Esophagus (tissue), 2 donors: Measurements from ENCODE around the gene SLC26A2. TPM values are rescaled to one million over a fixed set of nuclear protein-coding genes. Genes with fewer than 3 reads are reported as not detected.
A peak's percentile ranks its signal among the peaks of the same experiment; 100 is the strongest.

Experiments
- H3K27ac ChIP-seq, 2 donors: one replicate each; pipeline ENCODE4 v1.5.1; 2013; ENCODE audit warnings: low read depth in 2 of 2, mild to moderate bottlenecking in 2 of 2, inconsistent platforms in 1 of 2, low read length in 1 of 2, moderate library complexity in 1 of 2
- H3K27me3 ChIP-seq, 2 donors: one replicate each; pipeline ENCODE4 v1.6.1; 2013; ENCODE audit warnings: low read length in 2 of 2, control low read depth in 1 of 2, mild to moderate bottlenecking in 1 of 2; ENCODE audit not compliant: insufficient read depth in 2 of 2, control insufficient read depth in 1 of 2
- H3K36me3 ChIP-seq, 2 donors: one replicate each; pipeline ENCODE4 v1.6.1; 2013; ENCODE audit warnings: low read length in 1 of 2; ENCODE audit not compliant: control insufficient read depth in 2 of 2, insufficient read depth in 2 of 2
- H3K4me1 ChIP-seq, 2 donors: one replicate each; pipeline ENCODE4 v1.6.1; 2013; ENCODE audit warnings: low read length in 1 of 2; ENCODE audit not compliant: control insufficient read depth in 2 of 2, insufficient read depth in 2 of 2
- H3K4me3 ChIP-seq, 2 donors: one replicate each; pipeline ENCODE4 v1.5.1; 2013; ENCODE audit warnings: low read length in 2 of 2, mild to moderate bottlenecking in 2 of 2, low read depth in 1 of 2, moderate library complexity in 1 of 2
- H3K9me3 ChIP-seq, 2 donors: one replicate each; pipeline ENCODE4 v1.6.1; 2013; ENCODE audit warnings: mild to moderate bottlenecking in 2 of 2, low read depth in 1 of 2, low read length in 1 of 2, moderate library complexity in 1 of 2; ENCODE audit not compliant: control insufficient read depth in 2 of 2, insufficient read depth in 1 of 2
- WGBS, 2 donors: extraction: QIAGEN DNeasy Blood & Tissue Kit; methylation state at CpG; one replicate each; pipeline ENCODE4 v1.1.7; 2013; 5-methylcytosine and 5-hydroxymethylcytosine counted together
- polyA plus RNA-seq, 2 donors: library from polyadenylated mRNA; stranded (reverse); fragments of 200-250 nt; gene quantifications; one replicate each; pipeline ENCODE4 v1.2.3, GENCODE V29; 2013
- donor health status: healthy with polysubstance abuse.
- donor health status: Bipolar disorder and iron deficiency.

SLC26A2 gene
- polyA plus RNA-seq, 2 donors, result 7.3 to 8.2 TPM

- no peaks in the 10 kb centered on the region for H3K27me3 ChIP-seq
- no peak overlapping the region for H3K4me3 ChIP-seq
- H3K9me3 ChIP-seq, result no peaks in the 10 kb centered on the region
- whole genome bisulfite sequencing, 2 donors, result 98% methylated on average over 3 of the region's 3 CpGs
- peaks cover 14 to 20% of the 10 kb centered on the region in 2 donors for H3K36me3 ChIP-seq
- no peak overlapping the region for H3K27ac ChIP-seq
- H3K4me1 ChIP-seq, result no peaks in the 10 kb centered on the region
These were observed 54.9 kb downstream of the SLC26A2 start for GRCh38 chr5:150015415-150015814.

- peaks cover 11 to 16% of the 10 kb centered on the region in 2 donors for H3K36me3 ChIP-seq
- H3K27ac ChIP-seq, result no peak overlapping the region
- no peaks in the 10 kb centered on the region for H3K4me1 ChIP-seq
- no peak overlapping the region for H3K4me3 ChIP-seq
- no peaks in the 10 kb centered on the region for H3K9me3 ChIP-seq
- H3K27me3 ChIP-seq, result no peaks in the 10 kb centered on the region
These were observed 56.0 kb downstream of the SLC26A2 start for GRCh38 chr5:150016537-150016936.

- peaks cover 9 to 15% of the 10 kb centered on the region in 2 donors for H3K36me3 ChIP-seq
- no peaks in the 10 kb centered on the region for H3K27me3 ChIP-seq
- H3K27ac ChIP-seq, result peak overlapping the region; percentile 20 to 49
- no peak overlapping the region for H3K4me3 ChIP-seq
- WGBS, 2 donors, result 58 to 60% methylated on average over 6 of the region's 6 CpGs
- no peaks in the 10 kb centered on the region for H3K9me3 ChIP-seq
- no peaks in the 10 kb centered on the region for H3K4me1 ChIP-seq
These were observed 56.9 kb downstream of the SLC26A2 start for GRCh38 chr5:150017226-150018005.

GRCh38 chr5:150020249-150020648 lies 59.7 kb downstream of the SLC26A2 start:
- H3K36me3 ChIP-seq, result peaks cover 3 to 15% of the 10 kb centered on the region in 2 donors
- no peak overlapping the region for H3K4me3 ChIP-seq
- H3K27ac ChIP-seq, result no peak overlapping the region
- H3K27me3 ChIP-seq, result no peaks in the 10 kb centered on the region
- peaks cover 0 to 2% of the 10 kb centered on the region in 2 donors for H3K4me1 ChIP-seq
- H3K9me3 ChIP-seq, result no peaks in the 10 kb centered on the region
- WGBS, 2 donors, result 95 to 98% methylated on average over 1 of the region's 1 CpG

GRCh38 chr5:150021491-150022157 lies 61.1 kb downstream of the SLC26A2 start:
- 54 to 68% methylated on average over 13 of the region's 13 CpGs for WGBS, 2 donors
- H3K4me3 ChIP-seq, result no peak overlapping the region
- H3K9me3 ChIP-seq, result no peaks in the 10 kb centered on the region
- peaks cover 5 to 15% of the 10 kb centered on the region in 2 donors for H3K36me3 ChIP-seq
- peaks cover 0 to 2% of the 10 kb centered on the region in 2 donors for H3K4me1 ChIP-seq
- no peaks in the 10 kb centered on the region for H3K27me3 ChIP-seq
- H3K27ac ChIP-seq, result peak overlapping the region; percentile 39 to 76

- peak overlapping the region; percentile 39 to 82 for H3K27ac ChIP-seq
- WGBS, 2 donors, result 34 to 54% methylated on average over 1 of the region's 1 CpG
- peaks cover 0 to 2% of the 10 kb centered on the region in 2 donors for H3K4me1 ChIP-seq
- H3K9me3 ChIP-seq, result no peaks in the 10 kb centered on the region
- H3K36me3 ChIP-seq, result peaks cover 8 to 15% of the 10 kb centered on the region in 2 donors
- H3K27me3 ChIP-seq, result no peaks in the 10 kb centered on the region
- H3K4me3 ChIP-seq, result no peak overlapping the region
These were observed 61.6 kb downstream of the SLC26A2 start for GRCh38 chr5:150022158-150022531.

- Histone ChIP-seq H3K27me3 (no peaks in the 10 kb centered on the region), H3K9me3 (no peaks in the 10 kb centered on the region), H3K36me3 (peaks cover 8 to 15% of the 10 kb centered on the region in 2 donors), H3K4me3 (no peak overlapping the region), H3K27ac (peak overlapping the region in 1 of 2 donors; percentile 39), H3K4me1 (peaks cover 0 to 2% of the 10 kb centered on the region in 2 donors)
- 86 to 91% methylated on average over 2 of the region's 2 CpGs for WGBS, 2 donors
These were observed 62.1 kb downstream of the SLC26A2 start for GRCh38 chr5:150022681-150023080.

- Histone ChIP-seq H3K27ac (peak overlapping the region in 1 of 2 donors; percentile 17), H3K27me3 (no peaks in the 10 kb centered on the region), H3K9me3 (no peaks in the 10 kb centered on the region), H3K4me1 (peaks cover 0 to 2% of the 10 kb centered on the region in 2 donors), H3K4me3 (no peak overlapping the region), H3K36me3 (peaks cover 8 to 17% of the 10 kb centered on the region in 2 donors)
- WGBS, 2 donors, result 88 to 95% methylated on average over 1 of the region's 1 CpG
These were observed 62.6 kb downstream of the SLC26A2 start for GRCh38 chr5:150023136-150023535.

GRCh38 chr5:150024346-150024984 lies 63.9 kb downstream of the SLC26A2 start:
- H3K36me3 ChIP-seq, result peaks cover 8 to 13% of the 10 kb centered on the region in 2 donors
- no peak overlapping the region for H3K27ac ChIP-seq
- H3K4me1 ChIP-seq, result peaks cover 0 to 2% of the 10 kb centered on the region in 2 donors
- H3K27me3 ChIP-seq, result no peaks in the 10 kb centered on the region
- 79 to 82% methylated on average over 9 of the region's 9 CpGs for WGBS, 2 donors
- no peaks in the 10 kb centered on the region for H3K9me3 ChIP-seq
- H3K4me3 ChIP-seq, result no peak overlapping the region
